Thymus (tissue), 14 donors: Measurements from ENCODE around the gene SH3TC1. TPM values are rescaled to one million over a fixed set of nuclear protein-coding genes. Genes with fewer than 3 reads are reported as not detected.

ENCODE experiments used
- DNase-seq, 9 donors: peaks; one replicate each; pipeline ENCODE4 v3.0.0-alpha.2; 2013; ENCODE audit warnings: low spot score in 9 of 9, low read depth in 6 of 9, missing footprints in 1 of 9
- H3K27ac ChIP-seq, 2 donors: one replicate each; pipeline ENCODE4 v1.5.1; 2013; ENCODE audit warnings: control low read depth in 1 of 2, low read depth in 1 of 2, low read length in 1 of 2, mild to moderate bottlenecking in 1 of 2, moderate library complexity in 1 of 2
- H3K27me3 ChIP-seq, 2 donors: one replicate each; pipeline ENCODE4 v1.5.1; 2013; ENCODE audit warnings: low read length in 1 of 2; ENCODE audit not compliant: control insufficient read depth in 2 of 2, insufficient read depth in 1 of 2
- H3K36me3 ChIP-seq, 2 donors: one replicate each; pipeline ENCODE4 v1.5.1; 2013; ENCODE audit warnings: low read length in 1 of 2, mild to moderate bottlenecking in 1 of 2, moderate library complexity in 1 of 2; ENCODE audit not compliant: control insufficient read depth in 2 of 2, insufficient read depth in 2 of 2
- H3K4me1 ChIP-seq, 2 donors: one replicate each; pipeline ENCODE4 v1.5.1; 2013; ENCODE audit warnings: low read length in 2 of 2; ENCODE audit not compliant: control insufficient read depth in 2 of 2, insufficient read depth in 2 of 2
- H3K4me3 ChIP-seq, 2 donors: one replicate each; pipeline ENCODE4 v1.5.1; 2013; ENCODE audit warnings: low read length in 2 of 2, control low read depth in 1 of 2, mild to moderate bottlenecking in 1 of 2
- H3K9me3 ChIP-seq, 2 donors: one replicate each; pipeline ENCODE4 v1.5.1; 2013; ENCODE audit warnings: low read length in 1 of 2, mild to moderate bottlenecking in 1 of 2; ENCODE audit not compliant: control insufficient read depth in 2 of 2, insufficient read depth in 1 of 2
- WGBS: extraction: QIAGEN DNeasy Blood & Tissue Kit; methylation state at CpG from one replicate; pipeline ENCODE4 v1.1.7; 2013; 5-methylcytosine and 5-hydroxymethylcytosine counted together
- long read RNA-seq, 10 donors: transcript quantifications; one replicate each; lab custom pipeline, GENCODE V29; 2026
- polyA plus RNA-seq: library from polyadenylated mRNA; stranded (reverse); fragments of 200-250 nt; gene quantifications from one replicate; pipeline ENCODE4 v1.2.3, GENCODE V29; 2013
- total RNA-seq: library from RNA; stranded (reverse); fragments of 120-200 nt; gene quantifications from one replicate; pipeline ENCODE4 v1.2.4, GENCODE V29; 2013
- donor health status: healthy.

SH3TC1 gene
- total RNA-seq (146 TPM), polyA plus RNA-seq (114 TPM)
- long read RNA-seq, donor 1, partial matches to known transcripts = 6 of 6 reads
- long read RNA-seq, donor 1, other reads (novel, unspliced or antisense) = 0 of 6 reads
- long read RNA-seq, donor 2 = 0 reads
- long read RNA-seq, donor 3, full-length matches to known transcripts = 5 of 191 reads
- long read RNA-seq, donor 3, partial matches to known transcripts = 125 of 191 reads
- long read RNA-seq, donor 3, other reads (novel, unspliced or antisense) = 61 of 191 reads
- long read RNA-seq, donor 4, partial matches to known transcripts = 39 of 53 reads
- long read RNA-seq, donor 4, other reads (novel, unspliced or antisense) = 12 of 53 reads
- long read RNA-seq, donor 5, full-length matches to known transcripts = 7 of 169 reads
- long read RNA-seq, donor 5, partial matches to known transcripts = 111 of 169 reads
- long read RNA-seq, donor 5, other reads (novel, unspliced or antisense) = 51 of 169 reads
- long read RNA-seq, donor 6, partial matches to known transcripts = 26 of 56 reads
- long read RNA-seq, donor 6, other reads (novel, unspliced or antisense) = 28 of 56 reads
- long read RNA-seq, donor 7, partial matches to known transcripts = 75 of 108 reads
- long read RNA-seq, donor 7, other reads (novel, unspliced or antisense) = 33 of 108 reads
- long read RNA-seq, donor 8, full-length matches to known transcripts = 2 of 38 reads
- long read RNA-seq, donor 8, partial matches to known transcripts = 28 of 38 reads
- long read RNA-seq, donor 8, other reads (novel, unspliced or antisense) = 8 of 38 reads
- long read RNA-seq, donor 9, partial matches to known transcripts = 75 of 92 reads
- long read RNA-seq, donor 9, other reads (novel, unspliced or antisense) = 17 of 92 reads
- long read RNA-seq, donor 10, partial matches to known transcripts = 35 of 60 reads
- long read RNA-seq, donor 10, other reads (novel, unspliced or antisense) = 23 of 60 reads

GRCh38 chr4:8198906-8199593, at the start of gene SH3TC1:
SH3TC1 (plus strand) TSS chr4:8199290; CDS start chr4:8205195, 5,905 bp downstream.
- Histone ChIP-seq H3K4me1 (peaks cover 38 to 98% of the 10 kb centered on the region in 2 donors), H3K27me3 (peaks cover 0 to 25% of the 10 kb centered on the region in 2 donors), H3K9me3 (peaks cover 0 to 3% of the 10 kb centered on the region in 2 donors), H3K27ac (peak within 1 kb of the TSS; percentile 92), H3K36me3 (peaks cover 4 to 9% of the 10 kb centered on the region in 2 donors), H3K4me3 (peak within 1 kb of the TSS; percentile 76 to 82)
- DNase-seq = peak in 4 of 9 donors; percentile 49 to 71 (median 64)
- 2% methylated on average over 32 of the region's 32 CpGs for WGBS

GRCh38 chr4:8149664-8150063, 49.4 kb upstream of the SH3TC1 start:
- Histone ChIP-seq H3K4me1 (no peaks in the 10 kb centered on the region), H3K4me3 (no peak overlapping the region), H3K27me3 (peaks cover 4 to 40% of the 10 kb centered on the region in 2 donors), H3K9me3 (no peaks in the 10 kb centered on the region), H3K36me3 (no peaks in the 10 kb centered on the region), H3K27ac (no peak overlapping the region)
- 89% methylated on average over 7 of the region's 7 CpGs for WGBS
- DNase-seq = no peak

- H3K4me3 ChIP-seq = no peak overlapping the region
- H3K4me1 ChIP-seq = no peaks in the 10 kb centered on the region
- no peaks in the 10 kb centered on the region for H3K36me3 ChIP-seq
- no peak overlapping the region for H3K27ac ChIP-seq
- H3K9me3 ChIP-seq = no peaks in the 10 kb centered on the region
- H3K27me3 ChIP-seq = peaks cover 0 to 41% of the 10 kb centered on the region in 2 donors
- no peak for DNase-seq
- 86% methylated on average over 29 of the region's 29 CpGs for WGBS
Observed at GRCh38 chr4:8150152-8151090, 48.7 kb upstream of the SH3TC1 start.

GRCh38 chr4:8151165-8151650, 47.9 kb upstream of the SH3TC1 start:
- no peak overlapping the region for H3K27ac ChIP-seq
- DNase-seq = no peak
- H3K27me3 ChIP-seq = peaks cover 0 to 42% of the 10 kb centered on the region in 2 donors
- H3K36me3 ChIP-seq = no peaks in the 10 kb centered on the region
- H3K4me3 ChIP-seq = no peak overlapping the region
- WGBS = 93% methylated on average over 15 of the region's 15 CpGs
- no peaks in the 10 kb centered on the region for H3K4me1 ChIP-seq
- no peaks in the 10 kb centered on the region for H3K9me3 ChIP-seq

GRCh38 chr4:8152090-8152864, 46.8 kb upstream of the SH3TC1 start:
- DNase-seq = no peak
- no peaks in the 10 kb centered on the region for H3K9me3 ChIP-seq
- no peak overlapping the region for H3K4me3 ChIP-seq
- WGBS = 94% methylated on average over 39 of the region's 39 CpGs
- H3K36me3 ChIP-seq = no peaks in the 10 kb centered on the region
- H3K27me3 ChIP-seq = peaks cover 3 to 49% of the 10 kb centered on the region in 2 donors
- no peak overlapping the region for H3K27ac ChIP-seq
- H3K4me1 ChIP-seq = no peaks in the 10 kb centered on the region

DNA sequence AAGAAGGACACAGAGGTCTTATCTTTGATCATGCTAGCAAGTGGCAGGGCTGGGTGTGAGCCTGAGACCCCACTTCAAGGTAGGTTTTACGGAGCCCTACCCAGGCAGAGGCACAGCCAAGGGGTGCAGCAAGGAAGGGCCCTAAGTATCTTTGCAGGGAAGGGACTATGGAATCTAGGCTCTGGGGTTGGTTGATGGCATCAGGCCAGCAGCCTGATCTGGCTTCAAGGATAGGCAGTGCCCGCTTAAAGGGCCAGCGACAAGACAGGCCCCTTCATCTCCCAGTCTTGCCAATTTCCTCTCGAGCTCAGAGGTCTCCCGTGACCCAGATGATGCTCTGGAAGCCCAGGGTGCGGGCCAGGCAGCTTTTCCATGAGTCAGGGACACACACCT, 46.2 kb upstream of the SH3TC1 start:
- whole genome bisulfite sequencing = 79% methylated on average over 6 of the region's 6 CpGs
- H3K27ac ChIP-seq = no peak overlapping the region

GRCh38 chr4:8153441-8153840, 45.6 kb upstream of the SH3TC1 start:
- no peaks in the 10 kb centered on the region for H3K9me3 ChIP-seq
- 90% methylated on average over 10 of the region's 10 CpGs for WGBS
- H3K27ac ChIP-seq = no peak overlapping the region
- H3K27me3 ChIP-seq = peaks cover 13 to 55% of the 10 kb centered on the region in 2 donors
- no peaks in the 10 kb centered on the region for H3K36me3 ChIP-seq
- H3K4me1 ChIP-seq = peaks cover 3 to 7% of the 10 kb centered on the region in 2 donors
- H3K4me3 ChIP-seq = no peak overlapping the region
- no peak for DNase-seq

More for the DNA sequence above, 46.2 kb upstream of the SH3TC1 start:
- Histone ChIP-seq H3K9me3 (no peaks in the 10 kb centered on the region), H3K4me3 (no peak overlapping the region), H3K27me3 (peaks cover 8 to 49% of the 10 kb centered on the region in 2 donors), H3K4me1 (peaks cover 1 to 2% of the 10 kb centered on the region in 2 donors), H3K36me3 (no peaks in the 10 kb centered on the region)
- DNase-seq = no peak
